BLaER1 (cell line): ENCODE measurements around the gene ERC2.
"Not testable (repeated sequence)": the region's sequence is repeated elsewhere in the genome, so short reads cannot be mapped to it uniquely, and the experiment has no call there.

ENCODE experiments used
- H3K27ac ChIP-seq: shearing (Covaris generic); formaldehyde crosslinking; 2 replicates; pipeline ENCODE4 v1.8.1; 2022
- H3K27me3 ChIP-seq: shearing (Covaris generic); formaldehyde crosslinking; 2 replicates; pipeline ENCODE4 v1.8.1; 2022
- H3K36me3 ChIP-seq: shearing (Covaris generic); formaldehyde crosslinking; 2 replicates; pipeline ENCODE4 v1.8.1; 2022
- H3K4me1 ChIP-seq: shearing (Covaris generic); formaldehyde crosslinking; 2 replicates; pipeline ENCODE4 v1.8.1; 2022
- H3K4me2 ChIP-seq: shearing (Covaris generic); formaldehyde crosslinking; 2 replicates; pipeline ENCODE4 v1.8.1; 2022
- H3K4me3 ChIP-seq: shearing (Covaris generic); formaldehyde crosslinking; 2 replicates; pipeline ENCODE4 v1.8.1; 2022
- H3K9ac ChIP-seq: shearing (Covaris generic); formaldehyde crosslinking; 2 replicates; pipeline ENCODE4 v1.8.1; 2022
- H3K9me3 ChIP-seq: shearing (Covaris generic); formaldehyde crosslinking; 2 replicates; pipeline ENCODE4 v1.8.1; 2022
- H4K20me1 ChIP-seq: shearing (Covaris generic); formaldehyde crosslinking; 2 replicates; pipeline ENCODE4 v1.8.1; 2022
- Cebpa-rat ChIP-seq: shearing (Covaris generic); IDR thresholded peaks from 2 replicates; pipeline ENCODE4 v1.8.1; 2022

The ERC2 gene

DNA sequence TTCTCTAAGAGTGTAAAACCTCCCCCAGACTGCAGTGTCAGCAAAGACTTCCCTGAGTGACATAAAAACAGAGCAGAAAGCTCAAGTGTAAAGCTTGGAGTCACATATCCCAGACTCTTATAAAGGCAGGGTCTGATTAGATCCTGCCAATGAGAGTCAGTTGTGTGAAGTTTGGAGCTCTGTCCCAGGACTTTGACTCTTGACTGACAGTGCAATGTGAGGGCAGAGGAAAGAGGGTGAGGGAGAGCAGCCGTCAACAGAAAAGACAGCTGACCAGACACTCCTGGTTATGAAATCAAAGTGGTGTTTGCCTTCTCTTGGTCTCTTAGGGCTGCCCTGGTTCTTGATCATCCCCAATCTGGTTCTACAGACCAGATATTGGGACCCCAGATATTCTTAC, 393.2 kb downstream of the ERC2 start:
- H3K27me3 ChIP-seq: peaks cover 3% of the 10 kb centered on the region; the same call in 1 of the 2 replicates
- H3K36me3 ChIP-seq: no peaks in the 10 kb centered on the region
- H3K4me3 ChIP-seq: no peak overlapping the region
- no peaks in the 10 kb centered on the region for H4K20me1 ChIP-seq
- H3K4me2 ChIP-seq: no peak overlapping the region
- no peak for TF ChIP-seq Cebpa-rat
- H3K9me3 ChIP-seq: no peaks in the 10 kb centered on the region
- H3K4me1 ChIP-seq: no peaks in the 10 kb centered on the region
- no peak overlapping the region for H3K27ac ChIP-seq
- no peak overlapping the region for H3K9ac ChIP-seq

DNA sequence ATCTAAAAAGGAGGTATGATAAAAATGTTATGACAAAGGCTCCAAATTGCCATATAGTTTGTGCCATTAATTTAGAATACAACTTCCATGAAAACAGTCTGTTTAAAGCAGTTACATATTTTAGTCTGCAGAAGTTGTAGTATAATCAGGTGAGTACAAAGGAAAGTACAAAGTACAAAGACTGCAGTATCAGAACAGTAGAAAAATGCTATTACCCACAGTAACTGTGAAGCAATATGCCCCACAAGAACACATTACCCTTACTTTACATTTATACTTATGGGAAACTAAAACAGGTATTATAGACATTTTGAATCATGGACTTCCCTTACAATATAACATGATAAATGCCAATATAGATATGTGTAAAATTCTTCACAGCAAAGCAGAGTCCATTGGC, 398.5 kb downstream of the ERC2 start:
- Histone ChIP-seq H3K4me2 (no peak overlapping the region), H3K4me3 (no peak overlapping the region), H3K9me3 (peaks cover 7% of the 10 kb centered on the region; the same call in 1 of the 2 replicates), H3K4me1 (no peaks in the 10 kb centered on the region), H4K20me1 (no peaks in the 10 kb centered on the region), H3K9ac (no peak overlapping the region), H3K36me3 (no peaks in the 10 kb centered on the region), H3K27me3 (peaks cover 3% of the 10 kb centered on the region; the same call in 1 of the 2 replicates), H3K27ac (no peak overlapping the region)
- no peak for TF ChIP-seq Cebpa-rat

DNA sequence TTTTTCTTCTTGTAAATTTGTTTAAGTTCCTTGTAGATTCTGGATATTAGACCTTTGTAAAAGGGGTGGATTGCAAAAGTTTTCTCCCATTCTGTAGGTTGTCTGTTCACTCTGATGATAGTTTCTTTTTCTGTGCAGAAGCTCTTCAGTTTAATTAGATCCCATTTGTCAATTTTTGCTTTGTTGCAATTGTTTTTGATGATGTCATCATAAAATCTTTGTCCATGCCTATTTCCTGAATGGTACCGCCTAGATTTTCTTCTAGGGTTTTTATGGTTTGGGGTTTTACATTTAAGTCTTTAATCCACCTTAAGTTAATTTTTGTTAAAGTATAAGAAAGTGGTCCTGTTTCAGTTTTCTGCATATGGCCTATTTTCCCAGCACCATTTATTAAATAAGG, 401.9 kb downstream of the ERC2 start:
- H3K9ac ChIP-seq, H3K27me3 ChIP-seq, H3K4me3 ChIP-seq, H4K20me1 ChIP-seq, H3K4me2 ChIP-seq, H3K4me1 ChIP-seq, H3K36me3 ChIP-seq, H3K9me3 ChIP-seq, H3K27ac ChIP-seq: not testable (repeated sequence)

DNA sequence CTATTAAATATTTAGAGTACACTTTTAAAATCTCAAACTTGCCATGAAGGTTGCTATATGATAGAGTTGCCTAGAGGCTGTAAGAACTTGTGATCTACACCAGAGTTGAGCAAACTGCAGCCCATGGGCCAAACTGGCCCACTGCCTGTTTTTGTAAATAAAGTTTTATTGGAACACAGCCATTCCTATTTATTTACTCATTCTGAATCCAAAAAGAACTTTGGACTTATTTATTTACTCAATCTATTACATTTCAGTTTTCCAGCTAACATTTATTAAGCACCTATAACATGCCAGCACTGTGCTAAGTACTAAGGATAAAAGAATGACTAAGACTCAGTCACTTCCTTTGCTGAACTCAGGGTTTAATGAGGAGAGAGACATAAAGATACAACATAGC, 403.6 kb downstream of the ERC2 start:
- TF ChIP-seq Cebpa-rat: no peak
- Histone ChIP-seq H3K36me3 (no peaks in the 10 kb centered on the region), H3K9me3 (peaks cover 7% of the 10 kb centered on the region; the same call in 1 of the 2 replicates), H3K4me3 (no peak overlapping the region), H4K20me1 (no peaks in the 10 kb centered on the region), H3K4me1 (peaks cover 4% of the 10 kb centered on the region; the same call in 1 of the 2 replicates), H3K27me3 (no peaks in the 10 kb centered on the region), H3K9ac (no peak overlapping the region), H3K27ac (no peak overlapping the region), H3K4me2 (no peak overlapping the region)

DNA sequence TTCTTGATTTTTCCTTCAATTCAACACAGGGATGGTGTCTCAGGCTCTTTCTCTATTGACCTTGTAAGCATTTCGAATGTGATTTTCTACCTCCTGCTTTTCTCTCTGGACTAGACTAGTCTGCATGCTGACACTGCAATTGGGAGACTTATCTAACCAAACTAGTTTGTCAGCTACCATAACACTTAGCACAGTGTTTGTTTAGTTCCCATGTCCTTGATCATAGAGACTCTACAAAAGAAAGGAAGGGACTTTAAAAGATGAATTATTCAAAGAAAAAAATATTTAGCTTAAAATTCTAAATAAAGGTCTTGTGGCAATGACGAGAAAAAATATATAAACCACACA, 407.0 kb downstream of the ERC2 start:
- H3K36me3 ChIP-seq: no peaks in the 10 kb centered on the region
- H3K27ac ChIP-seq: no peak overlapping the region
- no peaks in the 10 kb centered on the region for H3K27me3 ChIP-seq
- H3K4me2 ChIP-seq: no peak overlapping the region
- H3K4me1 ChIP-seq: peaks cover 4% of the 10 kb centered on the region; the same call in 1 of the 2 replicates
- no peak overlapping the region for H3K4me3 ChIP-seq
- H3K9ac ChIP-seq: no peak overlapping the region
- TF ChIP-seq Cebpa-rat: no peak
- H4K20me1 ChIP-seq: no peaks in the 10 kb centered on the region
- H3K9me3 ChIP-seq: peaks cover 7% of the 10 kb centered on the region; the same call in 1 of the 2 replicates

DNA sequence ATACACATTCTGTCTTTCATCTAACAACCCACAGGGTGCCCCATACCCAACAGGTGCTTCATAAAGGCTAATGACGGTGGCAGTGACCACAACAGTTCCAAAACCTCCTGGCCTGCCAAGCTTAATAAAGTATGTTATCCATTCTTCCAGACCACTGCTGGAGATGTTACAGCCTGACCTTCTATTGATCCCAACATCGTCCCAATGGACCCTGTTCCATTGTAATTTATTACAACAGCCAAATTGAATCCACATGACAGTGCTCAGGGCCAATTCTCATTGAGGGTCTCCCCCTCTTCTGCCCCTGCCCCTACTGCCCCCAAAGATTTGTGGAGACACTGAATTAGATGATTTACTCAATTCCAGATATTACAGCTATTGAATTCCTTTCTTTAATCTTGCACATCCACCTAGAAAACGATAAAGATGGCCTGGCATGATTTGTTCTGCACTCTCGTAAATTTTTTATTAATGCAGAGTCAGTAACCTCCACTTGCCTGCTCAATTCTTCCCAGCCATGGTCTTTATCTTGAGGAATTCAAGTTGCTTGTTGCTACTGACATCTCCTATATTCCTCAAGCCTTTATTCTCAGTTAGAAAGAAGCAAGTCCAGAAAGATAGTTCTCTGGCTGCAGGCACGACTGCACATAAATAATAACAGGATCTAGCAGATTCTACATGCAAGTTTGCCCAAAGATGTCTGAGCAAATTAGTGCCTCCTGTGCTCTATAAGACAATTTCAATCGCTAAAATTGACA, 407.6 kb downstream of the ERC2 start:
- no peak overlapping the region for H3K9ac ChIP-seq
- H3K27ac ChIP-seq: no peak overlapping the region
- H4K20me1 ChIP-seq: no peaks in the 10 kb centered on the region
- TF ChIP-seq Cebpa-rat: no peak
- no peak overlapping the region for H3K4me3 ChIP-seq
- 0 out of 2 replicates have a peak, but pooled peaks cover 1% of the 10 kb centered on the region for H3K9me3 ChIP-seq
- no peaks in the 10 kb centered on the region for H3K36me3 ChIP-seq
- H3K4me1 ChIP-seq: peaks cover 4% of the 10 kb centered on the region; the same call in 1 of the 2 replicates
- no peaks in the 10 kb centered on the region for H3K27me3 ChIP-seq
- H3K4me2 ChIP-seq: no peak overlapping the region

DNA sequence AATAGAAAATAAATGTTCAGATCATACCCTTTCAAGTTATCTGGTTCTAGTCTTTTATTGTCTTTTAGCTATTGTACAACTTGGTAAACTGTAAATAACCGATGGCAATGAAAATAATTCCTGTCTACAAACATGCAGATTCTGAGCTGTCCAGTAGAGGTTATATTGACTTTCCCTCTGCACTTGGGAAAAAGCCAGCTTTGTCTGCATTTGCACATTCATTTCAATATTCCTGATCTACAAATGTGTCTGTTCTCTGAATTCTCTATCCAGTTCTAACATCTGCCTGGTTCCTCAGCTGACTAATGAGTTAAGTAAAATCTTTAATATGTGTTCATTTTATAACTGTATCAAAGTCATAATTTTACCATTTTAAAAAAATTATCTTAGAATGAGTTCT, 408.5 kb downstream of the ERC2 start:
- Histone ChIP-seq H3K4me3 (no peak overlapping the region), H3K27ac (no peak overlapping the region), H3K27me3 (no peaks in the 10 kb centered on the region), H3K4me1 (peaks cover 4% of the 10 kb centered on the region; the same call in 1 of the 2 replicates), H3K9ac (no peak overlapping the region), H3K36me3 (no peaks in the 10 kb centered on the region), H4K20me1 (no peaks in the 10 kb centered on the region), H3K9me3 (no peaks in the 10 kb centered on the region), H3K4me2 (no peak overlapping the region)
- no peak for TF ChIP-seq Cebpa-rat

DNA sequence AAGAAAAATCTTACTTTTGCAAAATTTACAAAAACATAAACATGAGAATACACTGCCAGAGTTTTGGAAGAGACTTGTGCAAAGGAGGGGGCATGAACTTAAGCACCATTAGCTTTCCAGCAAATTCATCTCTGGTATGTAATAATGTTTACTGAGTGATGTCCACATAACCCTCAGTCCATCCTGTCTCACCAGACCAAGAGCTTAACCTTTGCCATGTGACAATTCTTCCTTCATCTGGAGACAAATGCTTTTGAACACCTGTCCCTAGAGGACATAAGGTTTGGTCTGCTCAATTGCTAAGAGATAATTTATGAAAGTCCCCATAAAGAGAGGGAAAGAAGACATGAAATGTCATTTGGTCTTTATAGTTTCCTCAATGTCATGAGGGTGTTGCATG, 412.3 kb downstream of the ERC2 start:
- no peak for TF ChIP-seq Cebpa-rat
- no peaks in the 10 kb centered on the region for H3K4me1 ChIP-seq
- H3K4me3 ChIP-seq: no peak overlapping the region
- no peak overlapping the region for H3K4me2 ChIP-seq
- no peak overlapping the region for H3K27ac ChIP-seq
- no peaks in the 10 kb centered on the region for H4K20me1 ChIP-seq
- no peaks in the 10 kb centered on the region for H3K27me3 ChIP-seq
- no peak overlapping the region for H3K9ac ChIP-seq
- no peaks in the 10 kb centered on the region for H3K36me3 ChIP-seq
- no peaks in the 10 kb centered on the region for H3K9me3 ChIP-seq

DNA sequence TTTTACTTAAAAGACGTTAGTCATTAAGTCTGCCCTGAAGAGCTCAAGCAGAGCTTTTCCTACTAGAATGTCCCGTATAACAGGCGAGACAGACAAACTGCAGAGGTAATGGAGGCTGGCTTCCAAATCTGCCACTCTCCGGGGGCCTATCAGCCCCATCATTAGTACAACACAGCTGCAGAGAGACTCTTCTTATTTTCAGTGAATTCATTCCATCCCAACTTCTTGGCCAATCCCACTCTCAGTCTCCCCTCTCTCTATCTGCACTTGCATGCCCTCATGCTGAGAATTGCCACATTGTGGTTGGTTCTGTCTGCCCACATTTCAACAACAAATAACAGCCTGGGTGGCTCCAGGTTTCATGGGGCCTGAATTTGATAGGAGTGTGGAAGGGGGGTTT, 412.7 kb downstream of the ERC2 start:
- H3K27ac ChIP-seq: no peak overlapping the region
- no peaks in the 10 kb centered on the region for H4K20me1 ChIP-seq
- H3K4me1 ChIP-seq: no peaks in the 10 kb centered on the region
- H3K9me3 ChIP-seq: no peaks in the 10 kb centered on the region
- H3K36me3 ChIP-seq: no peaks in the 10 kb centered on the region
- no peak for TF ChIP-seq Cebpa-rat
- no peak overlapping the region for H3K4me3 ChIP-seq
- H3K9ac ChIP-seq: no peak overlapping the region
- no peaks in the 10 kb centered on the region for H3K27me3 ChIP-seq
- no peak overlapping the region for H3K4me2 ChIP-seq

DNA sequence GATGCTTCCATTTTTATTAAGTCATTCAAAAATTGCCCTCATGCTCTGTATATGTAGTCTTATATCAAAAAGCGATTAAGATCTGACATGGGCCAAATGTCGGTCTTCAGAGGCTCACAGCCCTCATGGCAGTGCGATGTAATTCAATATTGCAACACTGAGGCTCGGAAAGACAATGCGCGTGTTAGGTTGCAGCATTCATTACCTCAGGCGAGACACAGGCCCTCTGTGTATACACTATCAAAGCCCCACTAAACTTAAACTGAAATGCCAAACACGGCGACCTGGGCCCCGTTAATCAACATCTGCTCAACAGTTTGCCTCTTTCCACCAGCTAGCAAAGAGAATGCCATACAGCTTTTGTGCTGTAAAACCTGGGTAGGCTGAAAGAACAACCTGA, 413.4 kb downstream of the ERC2 start:
- TF ChIP-seq Cebpa-rat: no peak
- H3K4me3 ChIP-seq: no peak overlapping the region
- no peak overlapping the region for H3K4me2 ChIP-seq
- no peaks in the 10 kb centered on the region for H3K4me1 ChIP-seq
- H3K9me3 ChIP-seq: no peaks in the 10 kb centered on the region
- H3K27ac ChIP-seq: no peak overlapping the region
- no peak overlapping the region for H3K9ac ChIP-seq
- H3K36me3 ChIP-seq: no peaks in the 10 kb centered on the region
- H3K27me3 ChIP-seq: no peaks in the 10 kb centered on the region
- no peaks in the 10 kb centered on the region for H4K20me1 ChIP-seq

DNA sequence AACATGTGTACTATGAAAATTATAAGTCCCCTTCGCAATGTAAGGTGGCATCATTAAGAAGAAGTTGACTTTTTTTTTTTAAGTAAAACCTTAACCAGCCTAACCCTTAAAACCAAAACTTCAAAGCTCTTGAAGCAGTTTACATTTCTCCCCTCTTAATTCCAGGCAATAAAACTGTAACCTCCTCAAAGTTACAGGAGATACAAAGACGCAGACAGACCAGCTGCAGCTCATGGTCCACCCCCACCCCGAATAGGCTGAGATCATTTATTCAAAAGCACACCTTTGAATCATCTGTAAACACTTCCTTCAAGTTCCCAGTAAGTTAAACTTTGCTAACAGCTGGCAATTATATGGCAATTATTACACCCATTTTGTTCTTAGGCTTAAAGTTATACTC, 414.5 kb downstream of the ERC2 start:
- no peak for TF ChIP-seq Cebpa-rat
- H3K4me3 ChIP-seq: no peak overlapping the region
- H3K27ac ChIP-seq: no peak overlapping the region
- H3K27me3 ChIP-seq: no peaks in the 10 kb centered on the region
- no peak overlapping the region for H3K9ac ChIP-seq
- H3K9me3 ChIP-seq: no peaks in the 10 kb centered on the region
- H3K4me2 ChIP-seq: no peak overlapping the region
- no peaks in the 10 kb centered on the region for H4K20me1 ChIP-seq
- no peaks in the 10 kb centered on the region for H3K36me3 ChIP-seq
- H3K4me1 ChIP-seq: no peaks in the 10 kb centered on the region
